Measurements from ENCODE around the gene OMP. TPM values are rescaled to one million over a fixed set of nuclear protein-coding genes. Genes with fewer than 3 reads are reported as not detected.

OMP gene
- total RNA-seq, 5 donors from 2014 or later (not counting 1 experiment from before 2014, with no cell fraction given) = 0.79 TPM; not detected in 4

DNA sequence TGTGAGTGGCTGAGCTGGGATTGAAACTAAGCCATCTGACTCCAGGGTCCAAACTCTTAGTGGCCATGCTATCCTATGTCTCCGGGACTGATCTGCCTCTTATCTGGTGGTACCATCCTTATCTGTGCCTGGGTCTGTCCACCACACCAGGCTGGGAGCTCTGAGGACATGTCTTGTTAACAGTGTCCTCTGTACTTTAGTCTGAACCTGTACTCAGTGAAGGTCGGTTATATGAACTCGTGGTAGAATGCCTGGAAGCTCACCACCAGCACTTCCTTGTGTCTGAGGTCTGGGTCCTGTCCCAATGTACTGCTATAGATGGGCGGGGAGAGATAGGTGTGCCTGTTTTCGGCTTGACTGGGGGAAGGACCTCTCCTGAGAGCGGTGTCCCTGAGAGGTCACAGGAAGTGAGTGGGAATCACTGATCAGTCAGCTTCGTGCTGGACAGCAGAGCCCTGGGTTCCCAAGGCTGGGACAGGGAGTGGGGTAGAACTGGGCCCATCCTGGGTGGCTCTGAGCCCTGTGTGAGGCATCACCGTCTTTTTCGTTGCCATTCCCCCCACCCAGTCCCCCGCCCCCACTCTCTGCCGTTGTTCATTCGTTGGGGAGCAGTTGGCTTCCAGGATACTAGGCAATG, 34.3 kb downstream of the OMP start:
- peaks cover 0 to 20% of the 10 kb centered on the region in 2 experiments for H3K27me3 ChIP-seq (replicated peaks in 1 of 2; ENCODE audit: control insufficient read depth in 2 of 2, extremely low read depth in 1 of 2, insufficient read depth in 2 of 2, low read length in 1 of 2)
- H3K27ac ChIP-seq (ENCODE audit: low read length) = no peak overlapping the region
- H3K4me3 ChIP-seq (ENCODE audit: control insufficient read depth in 1 of 2, extremely low read depth in 1 of 2, low read length in 1 of 2) = no peak overlapping the region
- ChIA-PET POLR2A (no interaction called here), CTCF (no interaction called here)
- no peak for ATAC-seq (replicated peaks in 1 of 4)
- Mint-ChIP-seq H3K9me3 (no peaks in the 10 kb centered on the region), H3K4me3 (no peak overlapping the region), H3K36me3 (no peaks in the 10 kb centered on the region), H3K4me1 (peaks cover 1 to 5% (median 2%) of the 10 kb centered on the region in 3 donors), H3K27me3 (peaks cover 14 to 24% of the 10 kb centered on the region in 2 donors), H3K27ac (no peak overlapping the region)
- H3K36me3 ChIP-seq (ENCODE audit: control insufficient read depth in 2 of 2, extremely low read depth in 1 of 2, insufficient read depth in 1 of 2, low read length in 1 of 2) = no peaks in the 10 kb centered on the region
- H3K4me1 ChIP-seq (ENCODE audit: control insufficient read depth in 1 of 2, extremely low read depth in 1 of 2, insufficient read depth in 2 of 2, low read length in 2 of 2) = peaks cover 0 to 1% of the 10 kb centered on the region in 2 experiments
- 81% methylated on average over 6 of the region's 12 CpGs for WGBS (ENCODE audit: insufficient coverage)
- DNase-seq = no peak
- no peaks in the 10 kb centered on the region for H3K9me3 ChIP-seq

- H3K9me3 ChIP-seq = no peaks in the 10 kb centered on the region
- Mint-ChIP-seq H3K27ac (no peak overlapping the region), H3K27me3 (peaks cover 14 to 24% of the 10 kb centered on the region in 2 donors), H3K4me1 (peaks cover 6 to 10% (median 7%) of the 10 kb centered on the region in 3 donors), H3K4me3 (no peak overlapping the region), H3K9me3 (no peaks in the 10 kb centered on the region), H3K36me3 (no peaks in the 10 kb centered on the region)
- H3K36me3 ChIP-seq (ENCODE audit: control insufficient read depth in 2 of 2, extremely low read depth in 1 of 2, insufficient read depth in 1 of 2, low read length in 1 of 2) = no peaks in the 10 kb centered on the region
- CTCF ChIA-PET = interaction anchor here in 1 of 2 donors (0.6 kb wide), 1 partner anchor 357 kb away, joined by 4 read pairs; no protein-coding TSS in a partner anchor
- DNase-seq (no peak), ATAC-seq (replicated peaks in 1 of 4) (no peak)
- peaks cover 0 to 20% of the 10 kb centered on the region in 2 experiments for H3K27me3 ChIP-seq (replicated peaks in 1 of 2; ENCODE audit: control insufficient read depth in 2 of 2, extremely low read depth in 1 of 2, insufficient read depth in 2 of 2, low read length in 1 of 2)
- H3K4me3 ChIP-seq (ENCODE audit: control insufficient read depth in 1 of 2, extremely low read depth in 1 of 2, low read length in 1 of 2) = no peak overlapping the region
- POLR2A ChIA-PET = no interaction called here
- H3K4me1 ChIP-seq (ENCODE audit: control insufficient read depth in 1 of 2, extremely low read depth in 1 of 2, insufficient read depth in 2 of 2, low read length in 2 of 2) = peaks cover 2 to 6% of the 10 kb centered on the region in 2 experiments
- 92% methylated on average over 11 of the region's 11 CpGs for WGBS (ENCODE audit: insufficient coverage)
- H3K27ac ChIP-seq (ENCODE audit: low read length) = no peak overlapping the region
Measured at GRCh38 chr11:77137421-77137820, 34.8 kb downstream of the OMP start.

DNA sequence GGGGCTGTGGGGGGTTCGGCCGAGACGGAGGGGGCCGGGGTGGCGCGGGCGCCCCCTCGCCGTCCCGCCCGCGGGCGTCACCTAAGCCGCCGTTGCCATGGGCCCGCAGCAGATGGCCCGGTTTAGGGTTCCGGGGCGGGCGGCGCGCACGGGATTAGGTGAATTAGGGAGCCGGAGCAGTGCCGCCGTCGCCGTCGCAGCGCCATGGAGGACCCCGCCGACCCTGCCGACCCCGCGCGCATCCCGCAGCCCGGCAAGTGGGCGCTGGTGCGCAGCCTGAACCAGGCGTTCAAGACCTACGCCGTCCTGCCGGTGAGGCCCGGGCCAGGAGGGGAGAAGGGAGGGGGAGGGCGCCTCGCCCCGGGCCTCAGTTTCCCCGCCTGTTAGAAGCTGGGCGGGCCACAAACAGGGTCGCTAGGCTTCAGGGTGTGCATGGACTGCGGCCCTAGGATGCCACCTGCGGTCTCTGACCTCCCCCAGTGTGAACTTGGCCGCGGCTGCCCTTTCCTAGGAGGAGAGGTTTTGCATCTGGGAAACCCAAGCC, 35.5 kb downstream of the OMP start:
- Mint-ChIP-seq H3K9me3 (no peaks in the 10 kb centered on the region), H3K27me3 (peaks cover 14 to 24% of the 10 kb centered on the region in 2 donors), H3K27ac (no peak overlapping the region), H3K4me1 (peaks cover 10 to 16% (median 14%) of the 10 kb centered on the region in 3 donors), H3K36me3 (no peaks in the 10 kb centered on the region), H3K4me3 (no peak overlapping the region)
- CTCF ChIA-PET = interaction anchor here in 1 of 2 donors (0.6 kb wide), 1 partner anchor 356 kb away, joined by 4 read pairs; no protein-coding TSS in a partner anchor
- 36% methylated on average over 50 of the region's 55 CpGs for WGBS (ENCODE audit: insufficient coverage)
- POLR2A ChIA-PET = no interaction called here
- ATAC-seq (replicated peaks in 1 of 4) (no peak), DNase-seq (no peak)
- H3K4me3 ChIP-seq (ENCODE audit: control insufficient read depth in 1 of 2, extremely low read depth in 1 of 2, low read length in 1 of 2) = no peak overlapping the region
- H3K9me3 ChIP-seq = no peaks in the 10 kb centered on the region
- no peaks in the 10 kb centered on the region for H3K36me3 ChIP-seq (ENCODE audit: control insufficient read depth in 2 of 2, extremely low read depth in 1 of 2, insufficient read depth in 1 of 2, low read length in 1 of 2)
- H3K27ac ChIP-seq (ENCODE audit: low read length) = no peak overlapping the region
- peaks cover 2 to 12% of the 10 kb centered on the region in 2 experiments for H3K4me1 ChIP-seq (ENCODE audit: control insufficient read depth in 1 of 2, extremely low read depth in 1 of 2, insufficient read depth in 2 of 2, low read length in 2 of 2)
- peaks cover 0 to 20% of the 10 kb centered on the region in 2 experiments for H3K27me3 ChIP-seq (replicated peaks in 1 of 2; ENCODE audit: control insufficient read depth in 2 of 2, extremely low read depth in 1 of 2, insufficient read depth in 2 of 2, low read length in 1 of 2)

- Histone ChIP-seq H3K27ac (ENCODE audit: low read length) (no peak overlapping the region), H3K9me3 (no peaks in the 10 kb centered on the region), H3K4me1 (ENCODE audit: control insufficient read depth in 1 of 2, extremely low read depth in 1 of 2, insufficient read depth in 2 of 2, low read length in 2 of 2) (peaks cover 2 to 12% of the 10 kb centered on the region in 2 experiments), H3K36me3 (ENCODE audit: control insufficient read depth in 2 of 2, extremely low read depth in 1 of 2, insufficient read depth in 1 of 2, low read length in 1 of 2) (no peaks in the 10 kb centered on the region), H3K4me3 (ENCODE audit: control insufficient read depth in 1 of 2, extremely low read depth in 1 of 2, low read length in 1 of 2) (no peak overlapping the region), H3K27me3 (replicated peaks in 1 of 2; ENCODE audit: control insufficient read depth in 2 of 2, extremely low read depth in 1 of 2, insufficient read depth in 2 of 2, low read length in 1 of 2) (peaks cover 0 to 20% of the 10 kb centered on the region in 2 experiments)
- ChIA-PET POLR2A (no interaction called here), CTCF (interaction anchor here (0.6 to 0.8 kb wide), 2 partner anchors 12 to 467 kb away, joined by 3 to 4 read pairs; no protein-coding TSS in a partner anchor)
- Mint-ChIP-seq H3K4me1 (peaks cover 13 to 20% (median 15%) of the 10 kb centered on the region in 3 donors), H3K36me3 (no peaks in the 10 kb centered on the region), H3K4me3 (no peak overlapping the region), H3K27me3 (peaks cover 14 to 24% of the 10 kb centered on the region in 2 donors), H3K27ac (no peak overlapping the region), H3K9me3 (no peaks in the 10 kb centered on the region)
- DNase-seq (no peak), ATAC-seq (replicated peaks in 1 of 4) (no peak)
- 85% methylated on average over 7 of the region's 8 CpGs for WGBS (ENCODE audit: insufficient coverage)
Measured at GRCh38 chr11:77139201-77139600, 36.6 kb downstream of the OMP start.

- Histone ChIP-seq H3K27ac (ENCODE audit: low read length) (no peak overlapping the region), H3K4me1 (ENCODE audit: control insufficient read depth in 1 of 2, extremely low read depth in 1 of 2, insufficient read depth in 2 of 2, low read length in 2 of 2) (peaks cover 2 to 12% of the 10 kb centered on the region in 2 experiments), H3K36me3 (ENCODE audit: control insufficient read depth in 2 of 2, extremely low read depth in 1 of 2, insufficient read depth in 1 of 2, low read length in 1 of 2) (no peaks in the 10 kb centered on the region), H3K9me3 (no peaks in the 10 kb centered on the region), H3K27me3 (replicated peaks in 1 of 2; ENCODE audit: control insufficient read depth in 2 of 2, extremely low read depth in 1 of 2, insufficient read depth in 2 of 2, low read length in 1 of 2) (peaks cover 0 to 20% of the 10 kb centered on the region in 2 experiments), H3K4me3 (ENCODE audit: control insufficient read depth in 1 of 2, extremely low read depth in 1 of 2, low read length in 1 of 2) (no peak overlapping the region)
- Mint-ChIP-seq H3K9me3 (no peaks in the 10 kb centered on the region), H3K4me1 (peaks cover 13 to 20% (median 15%) of the 10 kb centered on the region in 3 donors), H3K27me3 (peaks cover 14 to 24% of the 10 kb centered on the region in 2 donors), H3K4me3 (no peak overlapping the region), H3K36me3 (no peaks in the 10 kb centered on the region), H3K27ac (no peak overlapping the region)
- 63% methylated on average over 1 of the region's 8 CpGs for WGBS (ENCODE audit: insufficient coverage)
- ATAC-seq (replicated peaks in 1 of 4) (no peak), DNase-seq (no peak)
- CTCF ChIA-PET = no interaction called here
- POLR2A ChIA-PET = no interaction called here
Measured at GRCh38 chr11:77140231-77140851, 37.7 kb downstream of the OMP start.

DNA sequence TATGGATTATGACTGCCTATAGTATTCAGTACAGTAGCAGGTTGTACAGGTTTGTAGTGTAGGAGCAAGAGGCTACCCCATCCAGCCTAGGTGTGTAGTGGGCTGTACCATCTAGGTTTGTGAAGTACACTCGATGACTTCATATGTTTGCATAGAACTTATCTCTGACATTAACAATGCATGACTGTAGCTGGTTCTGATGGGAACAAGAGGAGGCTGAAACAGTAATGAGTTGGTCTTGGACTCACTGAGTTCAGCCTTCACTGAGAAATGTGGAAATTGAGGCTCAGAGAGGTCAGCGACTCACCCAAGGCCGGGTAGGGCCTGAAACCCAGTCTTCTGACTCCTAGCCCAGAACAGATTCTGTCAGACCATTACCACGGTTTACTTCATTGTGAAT, 38.4 kb downstream of the OMP start:
- Mint-ChIP-seq H3K27ac (no peak overlapping the region), H3K4me1 (peaks cover 13 to 20% (median 15%) of the 10 kb centered on the region in 3 donors)
- WGBS (ENCODE audit: insufficient coverage) = 60% methylated on average over 1 of the region's 4 CpGs

More for the DNA sequence above, 38.4 kb downstream of the OMP start:
- H3K9me3 Mint-ChIP-seq = no peaks in the 10 kb centered on the region
- no peaks in the 10 kb centered on the region for H3K36me3 Mint-ChIP-seq
- Histone ChIP-seq H3K9me3 (no peaks in the 10 kb centered on the region), H3K4me1 (ENCODE audit: control insufficient read depth in 1 of 2, extremely low read depth in 1 of 2, insufficient read depth in 2 of 2, low read length in 2 of 2) (peaks cover 2 to 12% of the 10 kb centered on the region in 2 experiments), H3K36me3 (ENCODE audit: control insufficient read depth in 2 of 2, extremely low read depth in 1 of 2, insufficient read depth in 1 of 2, low read length in 1 of 2) (no peaks in the 10 kb centered on the region), H3K27ac (ENCODE audit: low read length) (no peak overlapping the region), H3K4me3 (ENCODE audit: control insufficient read depth in 1 of 2, extremely low read depth in 1 of 2, low read length in 1 of 2) (no peak overlapping the region), H3K27me3 (replicated peaks in 1 of 2; ENCODE audit: control insufficient read depth in 2 of 2, extremely low read depth in 1 of 2, insufficient read depth in 2 of 2, low read length in 1 of 2) (peaks cover 0 to 20% of the 10 kb centered on the region in 2 experiments)
- DNase-seq (no peak), ATAC-seq (replicated peaks in 1 of 4) (no peak)
- CTCF ChIA-PET = no interaction called here
- peaks cover 14 to 24% of the 10 kb centered on the region in 2 donors for H3K27me3 Mint-ChIP-seq
- POLR2A ChIA-PET = no interaction called here
- no peak overlapping the region for H3K4me3 Mint-ChIP-seq

All from T-cell (primary cell).